NCI-H1092 treated with DMSO at 0.1 percent for 48 hours (cell line): Measurements from ENCODE around the gene TGM5.
A peak's percentile ranks its signal among the peaks of the same experiment; 100 is the strongest.
"Not testable (repeated sequence)": the region's sequence is repeated elsewhere in the genome, so short reads cannot be mapped to it uniquely, and the experiment has no call there.

Experiments used
- DNase-seq: peaks from one replicate; lab custom pipeline; 2025; lab: John Stamatoyannopoulos, UW

Gene TGM5

GRCh38 chr15:43266834-43267233 lies at the start of gene TGM5:
TGM5 (minus strand) TSS chr15:43266928; CDS start chr15:43266849, 79 bp downstream.
- DNase-seq, result no peak

- no peak for DNase-seq
Measured at GRCh38 chr15:43314171-43314570, 47.4 kb upstream of the TGM5 start.

GRCh38 chr15:43312378-43312777 lies 45.6 kb upstream of the TGM5 start:
- DNase-seq, result no peak

GRCh38 chr15:43302205-43302817 lies 35.6 kb upstream of the TGM5 start, which contains the start of gene TGM7:
TGM7 (minus strand) TSS chr15:43302255.
- DNase-seq, result no peak

- no peak for DNase-seq
Measured at GRCh38 chr15:43299884-43300283, 33.2 kb upstream of the TGM5 start.

GRCh38 chr15:43299411-43299810 lies 32.7 kb upstream of the TGM5 start:
- DNase-seq, result no peak

GRCh38 chr15:43294091-43294706 lies 27.5 kb upstream of the TGM5 start:
- no peak for DNase-seq

- no peak for DNase-seq
Measured at GRCh38 chr15:43293432-43293831, 26.7 kb upstream of the TGM5 start.

- no peak for DNase-seq
Measured at GRCh38 chr15:43292375-43293078, 25.8 kb upstream of the TGM5 start.

GRCh38 chr15:43289656-43290055 lies 22.9 kb upstream of the TGM5 start:
- not testable (repeated sequence) for DNase-seq

GRCh38 chr15:43287254-43287653 lies 20.5 kb upstream of the TGM5 start:
- no peak for DNase-seq

GRCh38 chr15:43286074-43286473 lies 19.3 kb upstream of the TGM5 start:
- DNase-seq, result no peak

GRCh38 chr15:43285609-43286037 lies 18.9 kb upstream of the TGM5 start:
- DNase-seq, result peak; percentile 27

GRCh38 chr15:43283526-43283925 lies 16.8 kb upstream of the TGM5 start:
- DNase-seq, result no peak

- DNase-seq, result no peak
Measured at GRCh38 chr15:43281926-43282602, 15.3 kb upstream of the TGM5 start.

- DNase-seq, result no peak
Measured at GRCh38 chr15:43280996-43281395, 14.3 kb upstream of the TGM5 start.

- no peak for DNase-seq
Measured at GRCh38 chr15:43279496-43279895, 12.8 kb upstream of the TGM5 start.

- no peak for DNase-seq
Measured at GRCh38 chr15:43278869-43279268, 12.1 kb upstream of the TGM5 start.

- no peak for DNase-seq
Measured at GRCh38 chr15:43277901-43278300, 11.2 kb upstream of the TGM5 start.

GRCh38 chr15:43277231-43277823 lies 10.6 kb upstream of the TGM5 start:
- no peak for DNase-seq

- no peak for DNase-seq
Measured at GRCh38 chr15:43276563-43277200, 10.0 kb upstream of the TGM5 start.
